ENCODE results near the gene CRYAB.
"Not testable (repeated sequence)": the region's sequence is repeated elsewhere in the genome, so short reads cannot be mapped to it uniquely, and the experiment has no call there.

CRYAB gene

DNA sequence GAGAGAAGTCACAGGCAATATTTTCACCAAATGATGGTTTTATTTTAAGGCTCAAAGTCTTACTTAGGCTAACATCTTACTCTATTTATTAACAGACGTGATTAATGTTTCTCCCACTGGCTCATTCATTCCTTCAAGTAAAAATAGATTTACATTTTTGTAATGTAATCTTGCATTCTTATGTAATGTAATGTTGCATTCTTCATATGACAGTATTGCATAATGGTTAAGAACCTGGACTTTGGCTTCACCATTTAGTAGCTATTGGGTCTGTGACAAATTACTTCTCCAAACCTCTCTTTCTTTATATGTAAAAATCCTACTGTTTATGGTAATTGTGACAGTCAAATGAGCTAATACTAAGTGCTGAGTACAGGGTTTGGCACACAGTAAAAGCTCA lies 22.3 kb upstream of the CRYAB start:
- DNase-seq (ENCODE audit: low read depth in 4 of 4, low spot score in 1 of 4), result no peak

DNA sequence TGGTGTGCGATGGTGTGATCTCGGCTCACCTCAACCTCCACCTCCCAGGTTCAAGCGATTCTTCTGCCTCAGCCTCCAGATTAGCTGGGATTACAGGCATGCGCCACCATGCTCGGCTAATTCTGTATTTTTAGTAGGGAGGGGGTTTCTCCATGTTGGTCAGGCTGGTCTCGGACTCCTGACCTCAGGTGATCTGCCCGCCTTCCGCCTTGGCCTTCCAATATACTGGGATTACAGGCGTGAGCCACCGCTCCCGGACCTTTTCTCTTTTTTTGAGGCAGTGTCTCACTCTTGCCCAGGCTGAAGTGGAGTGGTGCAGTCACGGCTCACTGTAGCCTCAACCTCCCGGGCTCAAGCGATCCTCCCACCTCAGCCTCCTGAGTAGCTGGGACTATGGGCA lies 21.6 kb upstream of the CRYAB start:
- not testable (repeated sequence) for DNase-seq (ENCODE audit: low read depth in 4 of 4, low spot score in 1 of 4)

DNA sequence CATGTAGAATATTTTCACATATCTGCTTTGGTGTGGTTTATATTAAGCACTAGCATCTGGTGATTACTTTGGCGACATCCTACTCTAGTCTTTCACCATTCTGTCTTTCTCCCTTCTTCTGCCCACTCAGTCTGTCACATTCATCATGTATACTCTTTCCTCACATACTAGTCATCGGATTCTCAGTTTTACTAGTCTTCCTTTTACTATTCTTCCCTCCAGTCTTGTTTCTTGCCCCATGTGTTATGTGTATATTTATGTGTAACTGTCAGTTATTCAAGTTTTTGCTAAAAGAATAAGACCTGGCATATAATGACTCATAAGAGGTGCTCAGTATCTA lies 21.0 kb upstream of the CRYAB start:
- no peak for DNase-seq (ENCODE audit: low read depth in 4 of 4, low spot score in 1 of 4)

DNA sequence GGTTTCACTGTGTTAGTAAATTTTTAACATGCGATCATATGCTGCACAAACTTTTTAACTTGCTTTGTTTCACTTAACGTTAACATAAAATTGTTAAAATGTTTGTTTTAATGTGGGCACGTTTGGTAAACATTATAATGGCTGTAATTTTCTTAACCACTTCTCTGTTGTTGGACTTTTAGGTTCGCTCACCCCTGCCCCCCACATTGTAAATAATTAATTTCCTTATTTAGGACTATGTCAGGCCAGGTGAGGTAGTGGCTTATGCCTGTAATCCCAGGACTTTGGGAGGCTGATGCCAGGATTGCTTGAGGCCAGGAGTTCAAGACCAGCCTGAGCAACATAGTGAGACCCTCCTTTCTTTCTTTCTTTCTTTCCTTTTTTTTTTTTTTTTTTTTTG lies 18.9 kb upstream of the CRYAB start:
- DNase-seq (ENCODE audit: low read depth in 4 of 4, low spot score in 1 of 4), result no peak

DNA sequence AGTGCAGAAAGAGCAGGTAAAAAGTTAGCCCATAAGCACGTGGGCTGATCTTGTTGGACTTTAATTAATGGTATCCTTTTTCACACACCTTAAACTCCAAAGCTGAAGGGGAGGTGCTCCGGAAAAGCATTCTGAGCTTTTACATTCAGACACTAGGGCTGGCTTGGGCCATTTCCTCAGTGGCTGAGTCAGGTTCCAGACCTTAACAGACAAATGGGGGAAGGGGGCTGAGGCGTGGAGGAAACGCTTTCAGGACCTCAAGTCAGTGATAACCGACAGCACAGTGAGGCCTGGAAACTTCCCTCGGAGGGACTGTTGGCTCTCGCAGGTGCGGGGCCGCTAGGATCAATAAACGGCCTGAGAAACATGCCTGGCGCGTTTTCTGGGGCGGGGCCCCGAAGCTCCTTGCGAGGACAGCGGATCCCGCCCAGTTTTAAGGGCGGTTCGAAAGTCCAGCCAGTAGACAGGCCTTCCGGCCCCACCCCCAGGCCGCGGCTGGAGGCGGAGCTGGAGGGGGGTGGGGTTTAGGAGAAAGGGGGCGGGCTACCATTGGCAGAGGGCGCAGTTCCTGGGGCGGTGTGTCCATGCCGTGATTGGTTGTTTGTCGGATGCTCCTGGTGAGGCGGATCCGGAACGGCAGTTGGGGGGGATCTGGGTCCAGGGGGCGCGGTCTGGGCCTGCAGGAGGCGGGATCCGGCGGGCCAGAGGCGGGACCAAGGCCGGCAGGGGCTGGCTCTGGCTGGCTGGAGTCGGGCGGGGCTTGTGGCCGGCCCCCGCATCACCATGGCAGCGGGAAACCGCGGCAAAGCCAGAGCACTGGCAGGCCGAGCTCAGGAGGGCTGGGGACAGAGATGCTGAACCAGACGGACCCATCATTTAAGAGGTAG lies 15.2 kb upstream of the CRYAB start:
- DNase-seq (ENCODE audit: low read depth in 4 of 4, low spot score in 1 of 4), result peak; percentile 84 to 91 (median 86)

DNA sequence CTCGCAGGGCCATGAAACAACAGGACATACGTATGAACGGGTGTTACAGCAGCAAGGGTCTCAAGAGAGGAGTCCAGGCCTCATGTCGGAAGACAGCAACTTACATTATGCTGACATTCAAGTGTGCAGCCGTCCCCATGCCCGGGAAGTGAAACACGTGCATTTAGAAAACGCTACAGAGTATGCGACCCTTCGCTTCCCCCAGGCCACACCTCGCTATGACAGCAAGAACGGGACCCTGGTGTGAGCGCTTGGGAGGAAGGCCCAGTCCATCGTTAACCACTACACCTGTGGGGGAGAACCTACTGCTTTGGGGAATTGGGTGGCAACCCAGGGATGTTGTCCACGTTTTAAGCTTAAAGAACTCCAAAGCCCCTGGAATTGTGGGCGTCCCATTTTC lies 14.4 kb upstream of the CRYAB start:
- no peak for DNase-seq (ENCODE audit: low read depth in 4 of 4, low spot score in 1 of 4)

DNA sequence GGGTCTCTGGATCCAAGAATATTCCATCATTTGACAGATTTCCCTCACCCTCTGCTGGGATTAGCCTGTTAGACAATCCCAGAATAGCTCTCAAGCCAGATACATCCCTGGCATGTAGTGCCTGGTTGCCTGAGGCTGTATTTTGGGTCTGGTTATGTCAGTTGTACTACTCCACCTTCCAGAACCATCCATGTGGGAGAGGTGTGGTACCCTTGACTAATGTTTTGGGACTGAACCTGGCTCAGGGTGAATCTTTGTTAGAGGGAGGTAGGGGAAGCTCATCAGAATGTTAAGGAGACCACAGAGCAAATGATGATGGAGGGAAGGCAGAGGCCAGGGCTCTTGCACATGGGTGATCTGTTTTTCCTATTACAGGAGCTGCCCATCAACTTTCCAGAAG lies 12.4 kb upstream of the CRYAB start:
- no peak for DNase-seq (ENCODE audit: low read depth in 4 of 4, low spot score in 1 of 4)

DNA sequence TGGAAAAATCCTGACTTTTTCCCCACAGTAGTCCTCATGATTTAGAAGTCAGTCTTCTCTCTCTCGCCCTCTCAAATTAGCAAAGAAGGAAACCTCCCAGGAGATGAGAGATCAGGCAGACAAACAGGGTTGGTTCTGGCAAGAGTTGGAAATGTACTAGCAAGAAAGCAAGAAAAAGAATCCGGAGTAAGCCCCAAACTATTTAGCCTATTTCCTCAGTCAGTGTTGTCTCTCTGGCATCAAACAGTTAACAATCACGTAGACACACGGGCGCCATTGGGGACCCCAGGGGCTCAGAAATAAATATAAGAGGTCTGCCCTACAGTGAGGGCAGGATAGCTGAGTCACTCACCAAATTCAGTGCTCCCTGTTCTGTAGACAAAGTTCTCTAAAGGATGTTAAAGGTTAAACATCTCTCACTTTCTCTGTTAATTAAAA lies 11.8 kb upstream of the CRYAB start:
- no peak for DNase-seq (ENCODE audit: low read depth in 4 of 4, low spot score in 1 of 4)

DNA sequence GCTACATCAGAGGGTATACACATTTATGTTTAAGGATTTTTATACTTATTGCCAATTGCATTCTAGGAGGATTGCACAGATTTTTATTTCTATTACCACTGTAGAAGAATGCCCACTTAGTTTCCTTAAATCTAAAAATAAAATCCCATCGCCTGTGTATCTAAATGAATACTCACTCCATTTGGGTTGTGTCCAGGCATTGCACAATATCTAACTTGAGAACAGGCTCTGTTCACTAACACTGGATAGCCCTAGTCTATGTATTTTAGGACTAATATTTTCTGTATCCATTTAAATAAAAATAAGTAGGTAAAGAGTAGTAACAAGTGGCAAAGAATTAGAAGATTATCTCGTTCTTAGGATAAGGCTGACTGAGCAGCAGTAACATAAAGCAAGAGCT lies 11.2 kb upstream of the CRYAB start:
- no peak for DNase-seq (ENCODE audit: low read depth in 4 of 4, low spot score in 1 of 4)

DNA sequence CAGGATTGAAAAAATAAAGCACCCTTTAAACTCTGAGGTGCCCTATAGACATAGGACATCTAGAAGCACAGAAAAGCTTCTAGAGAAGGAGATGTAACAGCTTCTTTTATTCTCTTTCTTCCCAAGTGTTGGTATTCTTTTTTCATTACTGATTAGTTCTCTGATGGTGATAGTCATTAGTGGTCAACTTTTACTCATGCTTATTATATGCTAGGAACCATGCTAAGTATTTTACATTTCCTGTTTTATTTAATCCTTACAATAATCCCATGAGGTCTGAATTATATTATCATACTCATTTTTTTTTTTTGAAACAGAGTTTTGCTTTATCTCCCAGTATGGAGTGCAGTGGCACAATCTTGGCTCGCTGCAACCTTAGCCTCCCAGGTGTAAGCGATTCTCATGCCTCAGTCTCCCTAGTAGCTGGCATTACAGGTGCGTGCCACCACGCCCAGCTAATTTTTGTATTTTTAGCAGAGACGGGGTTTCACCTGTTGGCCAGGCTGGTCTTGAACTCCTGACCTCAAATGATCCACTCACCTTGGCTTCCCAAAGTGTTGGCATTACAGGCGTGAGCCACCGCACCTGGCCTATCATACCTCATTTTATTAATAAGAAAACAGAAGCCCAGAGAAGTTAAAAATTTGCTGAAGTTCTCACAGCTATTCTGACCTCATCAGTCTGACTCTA lies 10.1 kb upstream of the CRYAB start:
- no peak for DNase-seq (ENCODE audit: low read depth in 4 of 4, low spot score in 1 of 4)

DNA sequence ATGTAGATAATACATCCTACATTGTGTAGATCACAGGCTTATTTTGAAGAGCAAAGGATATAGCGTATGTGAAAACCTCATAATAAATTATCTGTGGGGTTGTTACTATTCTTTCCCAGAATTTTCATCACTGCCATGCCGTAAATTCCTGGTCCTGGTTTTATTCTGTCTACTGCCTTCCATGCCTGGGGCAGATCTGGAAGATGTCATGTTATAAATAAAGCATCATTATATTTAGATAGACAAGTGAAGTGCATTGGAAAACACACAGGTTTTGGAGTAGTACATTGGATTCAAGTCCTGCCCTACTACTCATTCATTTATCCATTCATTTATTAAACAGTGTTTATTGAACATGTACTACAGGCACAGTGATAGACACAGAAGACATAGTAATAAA lies 9.3 kb upstream of the CRYAB start:
- DNase-seq (ENCODE audit: low read depth in 4 of 4, low spot score in 1 of 4), result no peak

DNA sequence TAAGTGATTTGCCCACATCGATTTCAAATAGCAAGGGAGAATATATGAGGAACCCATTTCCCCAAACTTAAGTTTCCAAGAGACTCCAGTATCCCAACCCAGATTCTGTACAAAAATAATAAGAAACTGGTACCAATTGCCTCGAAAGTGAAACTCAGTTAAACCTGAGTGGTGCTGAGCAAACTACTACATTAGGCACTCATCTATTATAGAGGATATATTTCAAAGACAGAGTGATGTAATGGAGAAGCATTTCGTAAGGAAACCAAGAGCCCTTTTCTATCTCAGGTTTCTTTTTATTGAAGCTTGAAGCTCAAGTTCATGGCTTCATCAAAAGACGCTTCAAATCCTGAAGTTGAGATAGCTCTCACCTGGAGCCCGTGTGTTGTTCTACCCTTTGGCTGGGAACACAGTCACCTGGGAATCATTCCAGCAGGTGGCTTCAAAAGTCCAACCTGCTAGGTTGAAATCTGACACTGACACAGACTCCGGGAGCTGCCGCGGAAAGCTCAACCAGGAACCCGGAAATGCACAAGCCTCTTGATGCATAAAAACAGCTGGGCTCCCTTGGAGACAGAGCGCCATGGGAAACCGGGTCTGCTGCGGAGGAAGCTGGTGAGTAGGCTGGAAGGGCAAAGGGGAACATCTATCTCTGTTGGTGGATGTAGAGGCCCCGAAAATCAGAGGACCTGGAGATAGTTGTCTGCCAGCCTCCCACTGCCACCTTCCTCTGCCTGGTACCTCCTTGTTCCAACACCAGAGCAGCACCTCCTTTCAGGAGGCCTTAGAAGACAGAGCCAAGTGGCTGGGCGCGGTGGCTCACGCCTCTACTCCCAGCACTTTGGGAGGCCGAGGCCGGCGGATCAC lies 7.1 kb upstream of the CRYAB start, which contains the start of gene C11orf52:
TSS of gene C11orf52 (plus strand) at position 524 of the 867 bp plus-strand sequence. CDS start at position 584, 60 bp downstream.
- no peak for DNase-seq (ENCODE audit: low read depth in 4 of 4, low spot score in 1 of 4)

DNA sequence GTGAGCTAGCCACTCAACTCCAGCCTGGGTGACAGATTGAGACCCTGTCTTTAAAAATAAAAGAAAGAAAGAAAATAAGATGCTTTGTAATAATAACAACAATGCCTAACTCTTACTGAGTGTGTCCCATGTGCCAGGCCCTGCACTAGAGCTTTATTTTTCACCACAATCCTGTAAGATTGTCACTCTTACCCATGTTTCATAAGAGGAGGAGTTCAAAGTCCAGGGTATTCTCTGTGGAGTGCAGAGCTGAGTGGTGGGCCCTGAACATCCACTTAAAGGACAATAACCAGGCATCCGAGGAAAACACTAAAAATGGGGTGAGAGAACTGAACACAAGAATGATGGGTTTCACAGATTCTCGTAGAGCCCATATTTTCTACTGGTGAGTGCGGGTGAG lies 6.2 kb upstream of the CRYAB start:
- no peak for DNase-seq (ENCODE audit: low read depth in 4 of 4, low spot score in 1 of 4)

DNA sequence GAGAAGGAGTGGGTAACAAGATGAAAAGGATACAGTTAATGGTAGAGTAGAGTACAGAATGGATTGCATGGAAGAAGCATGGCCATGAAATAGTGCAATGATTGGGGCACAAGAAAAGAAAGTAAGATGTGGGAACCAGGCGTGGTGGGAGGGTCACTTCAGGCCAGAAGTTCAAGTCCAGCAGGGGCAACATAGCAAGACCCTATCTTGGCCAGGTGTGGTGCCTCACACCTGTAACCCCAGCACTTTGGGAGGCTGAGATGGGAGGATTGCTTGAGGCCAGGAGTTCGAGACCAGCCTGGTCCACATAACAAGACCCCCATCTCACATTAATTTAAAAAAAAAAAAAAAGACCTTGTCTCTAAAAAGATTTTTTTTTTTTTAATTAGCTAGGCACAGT lies 5.7 kb upstream of the CRYAB start:
- DNase-seq (ENCODE audit: low read depth in 4 of 4, low spot score in 1 of 4), result no peak

DNA sequence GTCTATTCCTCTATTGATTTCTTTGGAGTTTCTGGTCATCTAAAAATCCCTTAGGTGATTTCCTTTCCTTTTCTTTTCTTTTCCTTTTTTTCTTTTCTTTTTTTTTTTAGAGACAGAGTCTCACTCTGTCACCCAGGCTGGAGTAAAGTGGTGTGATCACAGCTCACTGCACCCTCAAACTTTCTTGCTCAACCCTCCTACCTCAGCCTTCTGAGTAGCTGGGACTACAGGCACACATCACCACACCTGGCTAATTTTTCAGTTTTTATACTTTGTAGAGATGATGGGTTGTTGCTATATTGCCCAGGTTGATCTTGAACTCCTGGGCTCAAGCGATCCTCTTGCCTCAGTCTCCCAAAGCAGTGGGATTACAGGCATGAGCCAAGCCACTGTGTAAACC lies 5.2 kb upstream of the CRYAB start:
- DNase-seq (ENCODE audit: low read depth in 4 of 4, low spot score in 1 of 4), result no peak

DNA sequence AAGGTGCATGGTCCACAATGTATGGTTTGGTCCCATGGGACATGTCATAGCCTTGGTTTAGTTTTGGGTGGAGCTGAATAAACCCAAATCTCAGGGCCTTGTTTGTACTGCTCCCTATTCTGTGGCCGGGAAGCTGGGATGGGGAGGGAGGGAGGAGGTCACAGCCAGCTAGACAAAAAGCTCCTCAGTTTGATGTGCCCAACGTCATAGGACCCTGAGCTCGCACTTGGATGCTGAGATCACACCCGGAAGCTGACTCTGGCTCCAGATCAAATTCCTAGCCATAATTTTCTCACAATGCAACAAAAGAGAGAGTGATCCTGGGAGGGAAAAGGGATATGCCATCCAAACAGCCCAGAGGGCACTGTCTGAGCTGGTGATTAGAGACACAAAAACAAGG lies 2.4 kb upstream of the CRYAB start:
- no peak for DNase-seq (ENCODE audit: low read depth in 4 of 4, low spot score in 1 of 4)

DNA sequence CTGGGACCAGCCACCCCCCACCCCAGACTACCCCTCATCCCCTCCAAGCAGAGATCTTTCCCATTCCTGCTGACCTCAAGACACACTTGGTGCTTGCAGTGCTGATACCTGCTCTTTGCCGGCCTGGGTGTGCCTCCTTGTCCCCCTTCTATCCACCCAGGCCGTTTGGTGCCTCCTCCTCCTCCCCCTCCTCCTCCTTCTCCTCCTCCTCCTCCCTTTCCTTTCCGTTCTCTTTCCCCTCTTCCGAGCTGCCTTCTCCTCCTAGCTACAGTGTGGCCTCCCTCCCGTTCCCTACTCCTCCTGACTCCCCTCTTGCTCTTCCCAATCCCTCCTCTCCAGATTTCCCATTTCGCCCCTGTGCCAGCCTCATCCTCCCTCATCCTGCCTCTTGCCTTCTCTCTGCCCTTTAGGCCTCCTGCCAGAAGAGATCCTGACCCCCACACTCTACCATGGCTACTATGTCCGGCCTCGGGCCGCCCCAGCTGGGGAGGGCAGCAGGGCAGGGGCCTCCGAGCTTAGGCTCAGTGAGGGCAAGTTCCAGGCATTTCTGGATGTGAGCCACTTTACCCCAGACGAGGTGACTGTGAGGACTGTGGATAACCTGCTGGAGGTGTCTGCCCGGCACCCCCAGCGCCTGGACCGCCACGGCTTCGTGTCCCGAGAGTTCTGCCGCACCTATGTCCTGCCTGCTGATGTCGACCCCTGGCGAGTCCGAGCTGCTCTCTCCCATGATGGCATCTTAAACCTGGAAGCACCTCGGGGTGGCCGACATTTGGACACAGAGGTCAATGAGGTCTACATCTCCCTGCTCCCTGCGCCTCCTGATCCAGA lies 1.7 kb upstream of the CRYAB start:
- DNase-seq (ENCODE audit: low read depth in 4 of 4, low spot score in 1 of 4), result no peak

DNA sequence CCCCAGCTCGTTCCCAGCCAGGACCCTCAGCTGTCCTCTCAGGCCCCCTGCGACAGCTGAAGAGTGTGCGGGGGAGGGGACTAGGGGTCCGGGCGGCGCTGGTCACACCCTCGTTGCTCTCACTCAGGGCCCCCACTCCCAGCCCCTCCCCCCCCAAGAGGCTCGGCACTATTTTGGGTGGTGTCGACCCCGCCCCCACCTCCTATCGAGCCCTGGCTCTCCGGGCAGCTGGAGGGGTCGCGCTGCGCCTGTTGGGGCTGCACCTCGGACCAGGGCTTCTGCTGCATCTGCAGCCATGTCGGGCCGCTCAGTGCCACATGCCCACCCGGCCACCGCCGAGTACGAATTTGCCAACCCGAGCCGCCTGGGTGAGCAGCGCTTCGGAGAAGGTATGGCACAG lies 965 bp upstream of the CRYAB start, which contains the start of gene HSPB2:
TSS of gene HSPB2 (plus strand) at position 200 of the 400 bp plus-strand sequence. CDS start at position 296, 96 bp downstream.
- DNase-seq (ENCODE audit: low read depth in 4 of 4, low spot score in 1 of 4), result no peak

DNA sequence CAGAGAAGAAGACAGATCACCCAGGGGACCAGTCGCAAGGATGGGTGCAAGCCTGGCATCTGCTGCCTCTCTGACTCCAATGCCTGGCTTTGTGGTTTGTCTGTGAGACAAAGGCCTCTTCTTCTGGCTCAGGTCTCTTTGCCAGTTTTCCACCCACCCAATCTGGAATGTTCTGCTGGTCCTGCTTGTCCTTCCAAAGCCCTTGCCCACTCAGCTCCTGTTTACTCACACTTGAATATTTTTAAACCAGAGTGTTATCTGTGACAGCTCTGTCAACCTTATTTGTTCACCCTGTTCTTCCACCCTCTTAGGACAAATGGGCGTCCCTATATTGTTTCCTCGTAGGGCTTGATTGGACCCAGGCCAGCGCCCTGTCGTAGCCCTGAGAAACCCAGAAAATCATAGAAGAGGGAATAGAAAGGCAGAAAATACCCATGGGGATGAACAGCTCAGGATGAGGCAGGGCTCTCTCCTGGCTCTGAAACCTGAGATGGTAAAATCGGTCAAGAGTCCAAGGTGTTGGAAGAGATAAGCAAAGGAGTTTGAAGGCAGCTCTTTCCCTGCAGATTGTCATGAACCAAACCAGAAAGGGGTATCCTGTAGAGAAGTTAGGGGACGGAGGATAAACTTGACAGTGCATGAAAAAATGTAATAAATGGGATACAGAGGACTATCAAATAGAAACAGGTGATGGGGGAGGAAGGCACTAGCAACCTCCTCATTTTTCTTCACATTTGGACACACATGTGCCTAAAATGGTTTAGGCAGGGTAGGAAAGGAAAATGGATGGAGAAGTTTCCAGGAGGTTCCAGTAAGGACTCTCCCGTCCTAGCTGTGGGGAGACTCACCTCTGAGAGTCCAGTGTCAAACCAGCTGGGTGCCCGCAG lies 651 bp downstream of the CRYAB start:
- DNase-seq (ENCODE audit: low read depth in 4 of 4, low spot score in 1 of 4), result no peak

DNA sequence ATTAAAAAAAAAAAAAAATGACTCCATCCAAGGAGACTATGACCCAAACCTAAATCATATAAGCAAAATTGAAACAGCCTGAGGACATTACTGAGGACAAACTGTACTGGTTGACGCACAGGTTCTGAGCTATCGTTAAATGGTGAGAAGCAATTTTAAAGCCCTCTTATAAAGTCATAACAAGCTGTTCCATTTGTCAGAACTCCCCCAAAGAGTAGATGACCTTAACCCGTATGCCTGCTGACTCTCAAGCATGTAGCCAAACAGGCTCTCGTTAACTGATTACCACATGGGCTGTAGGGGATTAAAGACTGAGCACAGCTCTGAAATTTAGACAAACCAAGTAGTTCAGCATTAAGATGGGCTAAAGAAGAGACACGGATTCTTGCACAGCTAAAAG lies 2.2 kb downstream of the CRYAB start:
- no peak for DNase-seq (ENCODE audit: low read depth in 4 of 4, low spot score in 1 of 4)

Data from stimulated activated CD4-positive, alpha-beta T cell treated with anti-CD3 and anti-CD28 coated beads, Interleukin-1b, Interleukin-23, amount 100 ng/mL, for 24 hours (primary cell).